GM19351 (cell line): ENCODE measurements around the gene HSPA4.
"Not testable (repeated sequence)": the region's sequence is repeated elsewhere in the genome, so short reads cannot be mapped to it uniquely, and the experiment has no call there.

Source experiments
- ATAC-seq: cut with Tn5 transposase; IDR thresholded peaks from one replicate; pipeline ENCODE4 v1.9.1; 2021; ENCODE audit warnings: mild to moderate bottlenecking, moderate library complexity; ENCODE audit not compliant: unreplicated experiment

The HSPA4 gene

GRCh38 chr5:133051542-133052316 lies at the start of gene HSPA4:
Gene HSPA4 (plus strand): TSS chr5:133052013. CDS start chr5:133052251, 238 bp downstream.
- ATAC-seq, result peak; percentile 79

GRCh38 chr5:133006653-133007052 lies 45.2 kb upstream of the HSPA4 start:
- ATAC-seq, result no peak

- ATAC-seq, result not testable (repeated sequence)
Measured at GRCh38 chr5:133008455-133008854, 43.4 kb upstream of the HSPA4 start.

- no peak for ATAC-seq
Measured at GRCh38 chr5:133015466-133015865, 36.3 kb upstream of the HSPA4 start.

- no peak for ATAC-seq
Measured at GRCh38 chr5:133017964-133018363, 33.8 kb upstream of the HSPA4 start.

- not testable (repeated sequence) for ATAC-seq
Measured at GRCh38 chr5:133019471-133019870, 32.3 kb upstream of the HSPA4 start.

- ATAC-seq, result peak; percentile 96
Measured at GRCh38 chr5:133025804-133026663, 25.8 kb upstream of the HSPA4 start, which contains the start of gene ZCCHC10. Gene ZCCHC10 (minus strand): TSS chr5:133026549. CDS start chr5:133026537, 12 bp downstream.

- no peak for ATAC-seq
Measured at GRCh38 chr5:133026664-133027153, 25.1 kb upstream of the HSPA4 start.

- ATAC-seq, result no peak
Measured at GRCh38 chr5:133029416-133029815, 22.4 kb upstream of the HSPA4 start.

GRCh38 chr5:133030343-133031005 lies 21.3 kb upstream of the HSPA4 start:
- ATAC-seq, result no peak

- peak; percentile 68 for ATAC-seq
Measured at GRCh38 chr5:133032852-133033742, 18.7 kb upstream of the HSPA4 start.

- no peak for ATAC-seq
Measured at GRCh38 chr5:133034064-133034463, 17.7 kb upstream of the HSPA4 start.

GRCh38 chr5:133035224-133035623 lies 16.6 kb upstream of the HSPA4 start:
- ATAC-seq, result no peak

GRCh38 chr5:133036677-133037076 lies 15.1 kb upstream of the HSPA4 start:
- ATAC-seq, result not testable (repeated sequence)

GRCh38 chr5:133041157-133041784 lies 10.5 kb upstream of the HSPA4 start:
- no peak for ATAC-seq

GRCh38 chr5:133041910-133042309 lies 9.9 kb upstream of the HSPA4 start:
- no peak for ATAC-seq

- ATAC-seq, result not testable (repeated sequence)
Measured at GRCh38 chr5:133046560-133046959, 5.3 kb upstream of the HSPA4 start.

GRCh38 chr5:133047404-133047803 lies 4.4 kb upstream of the HSPA4 start:
- ATAC-seq, result no peak

- ATAC-seq, result no peak
Measured at GRCh38 chr5:133048993-133049725, 2.7 kb upstream of the HSPA4 start.
